NCI-H345 treated with DMSO at 0.1 percent for 48 hours (cell line): ENCODE measurements around the gene WFDC1.

ENCODE experiments used
- DNase-seq: peaks from one replicate; lab custom pipeline; 2025; ENCODE audit not compliant: unreplicated experiment; lab: John Stamatoyannopoulos, UW

Gene WFDC1

GRCh38 chr16:84350685-84351400 lies 56.2 kb downstream of the WFDC1 start:
- no peak for DNase-seq

- DNase-seq = no peak
Measured at GRCh38 chr16:84351630-84352029, 57.0 kb downstream of the WFDC1 start.

- DNase-seq = no peak
Measured at GRCh38 chr16:84354306-84354705, 59.6 kb downstream of the WFDC1 start.

- no peak for DNase-seq
Measured at GRCh38 chr16:84355149-84355548, 60.5 kb downstream of the WFDC1 start.

GRCh38 chr16:84356176-84356575 lies 61.5 kb downstream of the WFDC1 start:
- no peak for DNase-seq

- peak; percentile 15 for DNase-seq
Measured at GRCh38 chr16:84356591-84357116, 62.0 kb downstream of the WFDC1 start.

- DNase-seq = no peak
Measured at GRCh38 chr16:84357191-84357651, 62.5 kb downstream of the WFDC1 start.

GRCh38 chr16:84358601-84359295 lies 64.1 kb downstream of the WFDC1 start:
- DNase-seq = no peak

GRCh38 chr16:84359326-84359725 lies 64.6 kb downstream of the WFDC1 start:
- no peak for DNase-seq

- no peak for DNase-seq
Measured at GRCh38 chr16:84360170-84360569, 65.5 kb downstream of the WFDC1 start.

GRCh38 chr16:84360748-84361147 lies 66.1 kb downstream of the WFDC1 start:
- no peak for DNase-seq

GRCh38 chr16:84361546-84361945 lies 66.9 kb downstream of the WFDC1 start:
- no peak for DNase-seq

- DNase-seq = peak; percentile 4
Measured at GRCh38 chr16:84362471-84362941, 67.8 kb downstream of the WFDC1 start.

- DNase-seq = no peak
Measured at GRCh38 chr16:84366208-84366607, 71.5 kb downstream of the WFDC1 start.

- peak; percentile 1 for DNase-seq
Measured at GRCh38 chr16:84367297-84367680, 72.6 kb downstream of the WFDC1 start.

- peak; percentile 26 for DNase-seq
Measured at GRCh38 chr16:84367750-84368307, 73.2 kb downstream of the WFDC1 start.

GRCh38 chr16:84368308-84368996 lies 73.8 kb downstream of the WFDC1 start, which contains the start of gene ATP2C2:
TSS of gene ATP2C2 (plus strand) at chr16:84368538. CDS start at chr16:84368616, 78 bp downstream.
- DNase-seq = peak; percentile 26

- DNase-seq = no peak
Measured at GRCh38 chr16:84369105-84369504, 74.4 kb downstream of the WFDC1 start.

GRCh38 chr16:84369938-84370627 lies 75.4 kb downstream of the WFDC1 start:
- no peak for DNase-seq

GRCh38 chr16:84370723-84371552 lies 76.3 kb downstream of the WFDC1 start:
- DNase-seq = no peak
